ENCODE results near the gene SLAMF9.

Gene SLAMF9

GRCh38 chr1:159974350-159974965, 20.4 kb upstream of the SLAMF9 start:
- DNase-seq: no peak

- DNase-seq: no peak
These were observed 19.4 kb upstream of the SLAMF9 start for GRCh38 chr1:159973350-159973940.

- DNase-seq: no peak
These were observed 18.6 kb upstream of the SLAMF9 start for GRCh38 chr1:159972443-159973205.

GRCh38 chr1:159970932-159971342, 16.9 kb upstream of the SLAMF9 start:
- DNase-seq: no peak

- no peak for DNase-seq
These were observed 14.9 kb upstream of the SLAMF9 start for GRCh38 chr1:159968901-159969300.

GRCh38 chr1:159965263-159965662, 11.2 kb upstream of the SLAMF9 start:
- DNase-seq: no peak

GRCh38 chr1:159964144-159964543, 10.1 kb upstream of the SLAMF9 start:
- no peak for DNase-seq

GRCh38 chr1:159962176-159962575, 8.1 kb upstream of the SLAMF9 start:
- DNase-seq: no peak

GRCh38 chr1:159961636-159962035, 7.6 kb upstream of the SLAMF9 start:
- no peak for DNase-seq

- no peak for DNase-seq
These were observed 6.8 kb upstream of the SLAMF9 start for GRCh38 chr1:159960721-159961381.

GRCh38 chr1:159959451-159959850, 5.4 kb upstream of the SLAMF9 start:
- no peak for DNase-seq

GRCh38 chr1:159958719-159959380, 4.8 kb upstream of the SLAMF9 start:
- no peak for DNase-seq

- no peak for DNase-seq
These were observed 3.8 kb upstream of the SLAMF9 start for GRCh38 chr1:159957824-159958268.

- DNase-seq: no peak
These were observed 1.4 kb upstream of the SLAMF9 start for GRCh38 chr1:159955456-159955855.

GRCh38 chr1:159952932-159953331, 1.1 kb downstream of the SLAMF9 start:
- no peak for DNase-seq

- no peak for DNase-seq
These were observed 2.5 kb downstream of the SLAMF9 start for GRCh38 chr1:159951551-159951950.

- no peak for DNase-seq
These were observed 3.0 kb downstream of the SLAMF9 start for GRCh38 chr1:159951016-159951415.

- no peak for DNase-seq
These were observed 4.1 kb downstream of the SLAMF9 start for GRCh38 chr1:159949981-159950381.

- no peak for DNase-seq
These were observed 4.9 kb downstream of the SLAMF9 start for GRCh38 chr1:159949123-159949522.

GRCh38 chr1:159947942-159948341, 6.1 kb downstream of the SLAMF9 start:
- DNase-seq: no peak

GRCh38 chr1:159946242-159947187, 7.5 kb downstream of the SLAMF9 start:
- DNase-seq: no peak

All from CD4-positive, alpha-beta T cell treated with Interleukin-1 beta for 1 hour (primary cell).